Measurements from ENCODE around the gene DHRS1.

DHRS1 gene

GRCh38 chr14:24332268-24332993 lies 32.9 kb upstream of the DHRS1 start:
- Histone ChIP-seq H3K36me3 (ENCODE audit: control insufficient read depth in 2 of 2, insufficient read depth in 1 of 2, low read length in 2 of 2) (no peaks in the 10 kb centered on the region), H3K4me3 (ENCODE audit: low read depth, low read length) (no peak overlapping the region), H3K27ac (ENCODE audit: extremely low read depth, low read depth, low read length) (no peak overlapping the region), H3K9me3 (ENCODE audit: control insufficient read depth, insufficient read depth, low read depth, low read length) (no peaks in the 10 kb centered on the region), H3K4me1 (ENCODE audit: control insufficient read depth, insufficient read depth, low read length) (peaks cover 4% of the 10 kb centered on the region; the same call in 1 of the 2 replicates)
- POLR2A ChIA-PET: interaction anchor here (0.6 to 2.7 kb wide), 7 partner anchors 40 to 144 kb away, joined by 3 to 21 read pairs (median 5); partner anchors contain the start of genes CBLN3, IPO4, KHNYN and SDR39U1
- CTCF ChIA-PET: interaction anchor here (0.6 to 16.9 kb wide), 27 partner anchors 9 to 325 kb away, joined by 3 to 468 read pairs (median 7); partner anchors contain the start of genes CBLN3, KHNYN, SDR39U1 and TGM1
- TF ChIP-seq ZNF830 (tag by site-specific recombination; IDR thresholded peaks at IDR 0.05; ENCODE audit: low read depth): no peak
- no peak for TF ChIP-seq ZNF350 (tag by site-specific recombination; IDR thresholded peaks at IDR 0.05)
- no peak for TF ChIP-seq SP7 (tag by site-specific recombination; IDR thresholded peaks at IDR 0.05)
- no peak for TF ChIP-seq ZNF600 (tag by site-specific recombination; IDR thresholded peaks at IDR 0.05)
- peak; percentile 37; the same call in 1 of the 2 replicates for TF ChIP-seq ZNF654 (tag by site-specific recombination; IDR thresholded peaks at IDR 0.05; ENCODE audit: low read depth)
- TF ChIP-seq ZFP41 (tag by site-specific recombination; IDR thresholded peaks at IDR 0.05; ENCODE audit: borderline replicate concordance): no peak
- TF ChIP-seq, protein P1, sequence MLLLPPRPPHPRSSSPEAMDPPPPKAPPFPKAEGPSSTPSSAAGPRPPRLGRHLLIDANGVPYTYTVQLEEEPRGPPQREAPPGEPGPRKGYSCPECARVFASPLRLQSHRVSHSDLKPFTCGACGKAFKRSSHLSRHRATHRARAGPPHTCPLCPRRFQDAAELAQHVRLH (tag by site-specific recombination; IDR thresholded peaks at IDR 0.05): no peak
- TF ChIP-seq CTCF (tag by site-specific recombination; IDR thresholded peaks at IDR 0.05): peak; percentile 67; the same call in 1 of the 2 replicates
- TF ChIP-seq BCL11A (tag by site-specific recombination; IDR thresholded peaks at IDR 0.05; ENCODE audit: low read depth): no peak
- TF ChIP-seq ZSCAN18 (tag by site-specific recombination; IDR thresholded peaks at IDR 0.05): no peak
- TF ChIP-seq, protein P2, sequence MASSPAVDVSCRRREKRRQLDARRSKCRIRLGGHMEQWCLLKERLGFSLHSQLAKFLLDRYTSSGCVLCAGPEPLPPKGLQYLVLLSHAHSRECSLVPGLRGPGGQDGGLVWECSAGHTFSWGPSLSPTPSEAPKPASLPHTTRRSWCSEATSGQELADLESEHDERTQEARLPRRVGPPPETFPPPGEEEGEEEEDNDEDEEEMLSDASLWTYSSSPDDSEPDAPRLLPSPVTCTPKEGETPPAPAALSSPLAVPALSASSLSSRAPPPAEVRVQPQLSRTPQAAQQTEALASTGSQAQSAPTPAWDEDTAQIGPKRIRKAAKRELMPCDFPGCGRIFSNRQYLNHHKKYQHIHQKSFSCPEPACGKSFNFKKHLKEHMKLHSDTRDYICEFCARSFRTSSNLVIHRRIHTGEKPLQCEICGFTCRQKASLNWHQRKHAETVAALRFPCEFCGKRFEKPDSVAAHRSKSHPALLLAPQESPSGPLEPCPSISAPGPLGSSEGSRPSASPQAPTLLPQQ (tag by site-specific recombination; IDR thresholded peaks at IDR 0.05): no peak
- TF ChIP-seq, protein P3, sequence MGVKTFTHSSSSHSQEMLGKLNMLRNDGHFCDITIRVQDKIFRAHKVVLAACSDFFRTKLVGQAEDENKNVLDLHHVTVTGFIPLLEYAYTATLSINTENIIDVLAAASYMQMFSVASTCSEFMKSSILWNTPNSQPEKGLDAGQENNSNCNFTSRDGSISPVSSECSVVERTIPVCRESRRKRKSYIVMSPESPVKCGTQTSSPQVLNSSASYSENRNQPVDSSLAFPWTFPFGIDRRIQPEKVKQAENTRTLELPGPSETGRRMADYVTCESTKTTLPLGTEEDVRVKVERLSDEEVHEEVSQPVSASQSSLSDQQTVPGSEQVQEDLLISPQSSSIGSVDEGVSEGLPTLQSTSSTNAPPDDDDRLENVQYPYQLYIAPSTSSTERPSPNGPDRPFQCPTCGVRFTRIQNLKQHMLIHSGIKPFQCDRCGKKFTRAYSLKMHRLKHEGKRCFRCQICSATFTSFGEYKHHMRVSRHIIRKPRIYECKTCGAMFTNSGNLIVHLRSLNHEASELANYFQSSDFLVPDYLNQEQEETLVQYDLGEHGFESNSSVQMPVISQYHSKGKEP (tag by site-specific recombination; IDR thresholded peaks at IDR 0.05): no peak

- Histone ChIP-seq H3K4me1 (ENCODE audit: control insufficient read depth, insufficient read depth, low read length) (peaks cover 4% of the 10 kb centered on the region; the same call in 1 of the 2 replicates), H3K4me3 (ENCODE audit: low read depth, low read length) (no peak overlapping the region), H3K36me3 (ENCODE audit: control insufficient read depth in 2 of 2, insufficient read depth in 1 of 2, low read length in 2 of 2) (no peaks in the 10 kb centered on the region), H3K27ac (ENCODE audit: extremely low read depth, low read depth, low read length) (no peak overlapping the region), H3K9me3 (ENCODE audit: control insufficient read depth, insufficient read depth, low read depth, low read length) (no peaks in the 10 kb centered on the region)
- POLR2A ChIA-PET: interaction anchor here (0.6 to 2.6 kb wide), 3 partner anchors 110 to 143 kb away, joined by 3 to 12 read pairs (median 5); partner anchors contain the start of genes IPO4 and SDR39U1
- CTCF ChIA-PET: interaction anchor here (0.6 to 16.9 kb wide), 12 partner anchors 13 to 317 kb away, joined by 3 to 468 read pairs (median 4); partner anchors contain the start of genes CBLN3 and KHNYN
- TF ChIP-seq ZBTB11 (tag by site-specific recombination; conservative IDR thresholded peaks at IDR 0.05; ENCODE audit: low read depth) (no peak), AEBP2 (tag by site-specific recombination; IDR thresholded peaks at IDR 0.05; ENCODE audit: borderline replicate concordance) (no peak), ZNF175 (tag by site-specific recombination; IDR thresholded peaks at IDR 0.05) (no peak), PATZ1 (tag by site-specific recombination; IDR thresholded peaks at IDR 0.05) (no peak)
Observed at GRCh38 chr14:24331731-24332267, 32.2 kb upstream of the DHRS1 start.

All from HEK293 (cell line).